GM19452 (cell line): Measurements from ENCODE around the gene CCDC171.

Source experiments
- ATAC-seq: cut with Tn5 transposase; IDR thresholded peaks from one replicate; pipeline ENCODE4 v1.9.1; 2021; ENCODE audit not compliant: unreplicated experiment

Gene CCDC171

DNA sequence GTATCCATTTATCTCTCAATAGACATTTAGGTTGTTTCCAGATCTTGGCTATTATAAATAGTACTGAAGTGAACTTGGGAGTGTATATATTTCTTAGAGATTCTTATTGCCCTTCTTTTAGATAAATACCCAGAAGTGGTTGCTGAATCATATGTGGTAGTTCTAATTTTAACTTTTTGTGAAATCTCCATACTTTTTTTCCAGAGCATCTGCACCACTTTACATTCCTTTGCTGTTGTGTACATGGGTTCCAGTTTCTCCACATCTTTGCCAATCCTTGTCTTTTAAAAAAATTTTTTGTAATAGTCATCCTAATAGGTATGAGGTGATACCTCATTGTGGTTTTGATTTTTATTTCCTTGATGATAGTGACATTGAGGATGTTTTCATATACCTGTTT, 303.7 kb downstream of the CCDC171 start:
- ATAC-seq, result no peak

DNA sequence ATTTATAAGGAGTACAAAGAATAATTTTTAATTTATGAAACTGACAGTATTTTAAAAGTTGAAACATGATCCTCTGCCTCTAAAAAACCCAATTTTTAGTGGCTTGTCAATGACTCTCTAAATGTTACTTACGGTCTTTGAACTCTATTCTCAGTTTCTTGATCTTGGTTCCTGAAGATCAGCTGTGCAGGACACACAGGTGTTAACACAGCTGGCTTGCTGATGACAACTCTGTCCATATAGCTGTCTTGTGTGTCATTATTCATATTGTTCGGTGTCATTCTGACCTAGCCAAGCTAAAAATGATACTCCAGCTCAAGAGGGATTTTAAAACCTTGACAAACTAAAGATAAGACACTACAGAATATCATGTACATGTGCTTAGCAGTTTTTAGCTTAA, 314.5 kb downstream of the CCDC171 start:
- no peak for ATAC-seq

DNA sequence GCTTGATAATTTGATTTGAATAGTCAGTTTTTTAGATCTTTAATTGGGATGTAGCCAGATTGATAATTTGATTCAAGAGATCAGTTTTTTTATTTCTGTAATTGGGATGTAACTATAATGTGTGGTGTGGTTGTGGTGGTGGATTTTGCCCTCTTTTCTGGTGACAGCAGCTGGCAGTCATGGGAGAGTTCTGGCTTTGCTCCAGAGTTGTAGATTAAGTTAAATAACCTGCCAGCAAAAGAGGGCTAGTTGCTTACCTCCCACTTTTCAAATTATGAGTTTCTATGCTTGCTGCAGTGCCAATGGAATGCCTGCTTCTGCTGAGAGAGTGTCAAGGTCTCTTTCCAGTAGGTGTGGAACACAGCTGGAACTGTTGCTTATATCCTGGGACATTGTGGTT, 315.1 kb downstream of the CCDC171 start:
- no peak for ATAC-seq

DNA sequence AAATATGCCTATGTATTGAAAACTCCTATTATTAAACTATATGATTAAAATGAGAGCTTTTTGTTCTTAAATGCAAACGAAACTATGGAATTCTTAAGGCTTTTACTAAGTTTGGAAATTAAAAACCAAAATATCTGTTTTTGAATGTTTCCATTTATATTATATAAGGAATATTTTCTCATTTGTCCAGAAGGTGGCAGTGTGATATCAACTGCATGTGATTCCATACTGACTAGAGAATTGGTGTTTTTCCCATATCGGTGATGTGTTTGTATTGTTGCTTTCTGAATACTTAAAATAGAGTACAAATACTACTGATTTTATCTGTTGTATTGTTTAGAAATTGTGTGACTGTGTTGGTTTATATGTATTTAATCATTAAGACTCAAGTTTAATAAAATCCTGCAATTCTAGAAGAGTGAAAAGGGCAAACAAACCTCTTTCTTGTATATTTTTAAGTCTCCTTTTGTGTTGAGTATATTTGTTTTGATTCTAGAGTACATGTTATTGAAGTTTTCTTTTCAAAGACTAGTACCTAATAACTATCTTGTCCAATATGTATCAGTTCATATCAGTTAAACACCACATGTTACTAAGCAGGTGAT, 320.8 kb downstream of the CCDC171 start:
- no peak for ATAC-seq

DNA sequence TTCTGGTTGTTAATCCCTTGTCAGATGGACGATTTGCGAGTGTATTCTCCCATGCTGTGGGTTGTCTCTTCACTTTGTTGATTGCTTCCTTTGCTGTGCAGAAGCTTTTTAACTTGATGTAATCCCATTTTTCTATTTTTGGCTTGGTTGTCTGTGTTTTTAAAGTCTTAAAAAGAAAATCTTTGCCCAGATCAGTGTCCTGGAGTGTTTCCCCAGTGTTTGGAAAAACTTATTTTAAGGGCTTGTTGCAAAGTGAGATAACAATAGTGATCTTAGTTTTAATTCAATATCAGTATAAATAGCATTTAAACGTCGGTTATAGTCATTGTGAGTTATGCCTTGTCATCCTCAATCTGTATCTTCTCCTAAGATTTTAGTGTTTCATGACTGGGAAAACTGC, 329.5 kb downstream of the CCDC171 start:
- ATAC-seq, result no peak

DNA sequence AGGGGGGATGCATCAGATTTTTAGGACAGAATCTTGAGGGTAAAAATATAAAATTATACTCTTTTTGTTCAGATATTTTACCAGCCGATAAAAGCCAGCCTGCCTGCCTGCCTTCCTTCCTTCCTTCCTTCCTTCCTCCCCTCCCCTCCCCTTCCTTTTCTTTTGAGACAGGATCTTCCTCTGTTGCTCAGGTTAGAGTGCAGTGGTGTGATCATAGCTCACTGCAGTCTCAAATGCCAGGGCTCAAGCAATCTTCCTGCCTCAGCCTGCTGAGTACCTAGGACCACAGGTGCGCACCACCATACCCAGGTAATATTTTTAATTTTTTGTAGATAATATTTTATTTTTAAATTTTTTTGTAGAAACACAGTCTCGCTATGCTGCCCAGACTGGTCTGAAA, 330.0 kb downstream of the CCDC171 start:
- no peak for ATAC-seq

DNA sequence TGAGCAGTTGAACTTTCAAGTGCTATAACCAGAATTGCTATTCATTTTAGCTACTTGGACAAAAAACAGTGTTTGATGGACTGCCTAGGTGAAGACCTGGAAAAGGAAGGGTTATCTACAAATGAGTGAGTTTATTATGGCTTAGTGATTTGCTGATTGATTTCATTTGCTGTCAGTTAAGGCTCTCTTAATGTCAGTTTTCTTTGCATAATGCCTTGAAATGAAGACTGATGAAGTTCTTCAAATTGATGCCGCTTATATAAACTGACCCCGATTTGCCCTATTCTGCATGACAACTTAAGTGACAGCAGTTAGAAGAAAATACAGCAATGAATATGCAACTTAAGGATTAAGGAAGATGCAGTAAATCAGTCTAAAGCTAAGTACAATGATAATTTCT, 332.6 kb downstream of the CCDC171 start:
- no peak for ATAC-seq

DNA sequence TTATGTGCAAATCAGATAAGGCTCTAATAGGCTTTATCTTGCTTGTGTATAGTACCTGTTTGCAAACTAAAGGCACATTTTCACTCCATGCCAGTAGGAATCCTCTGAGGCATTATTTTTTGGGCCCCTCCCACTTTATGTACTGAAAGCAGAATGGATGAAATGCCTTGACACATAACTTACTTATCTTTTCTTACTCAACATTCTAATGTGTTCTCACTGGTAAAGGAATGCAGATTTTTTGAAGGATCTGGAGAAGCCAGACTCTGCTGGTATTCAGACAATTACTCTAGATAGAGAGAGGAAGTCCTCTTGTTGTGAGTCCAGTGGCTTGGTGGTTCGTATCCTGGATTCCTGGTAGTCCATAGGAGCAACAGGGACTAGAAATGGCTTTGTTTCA, 336.7 kb downstream of the CCDC171 start:
- no peak for ATAC-seq

DNA sequence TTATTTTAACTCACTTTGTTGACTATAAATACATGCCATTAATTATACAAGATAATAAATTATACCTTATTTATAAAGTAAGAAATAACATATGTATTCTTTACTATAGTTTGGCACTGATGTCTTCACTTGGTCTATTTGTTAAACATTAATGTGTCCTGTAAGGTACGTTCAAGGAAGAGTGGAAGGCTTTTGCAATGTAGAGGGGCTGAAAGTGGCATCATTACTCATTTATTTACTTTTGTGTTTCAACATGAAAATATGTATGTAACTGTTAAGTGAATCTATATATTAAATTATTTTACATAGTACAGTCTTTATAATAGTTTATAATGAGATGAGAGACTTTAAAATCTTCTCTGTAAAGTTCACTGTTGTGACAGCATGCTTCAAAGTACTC, 348.7 kb downstream of the CCDC171 start:
- no peak for ATAC-seq

DNA sequence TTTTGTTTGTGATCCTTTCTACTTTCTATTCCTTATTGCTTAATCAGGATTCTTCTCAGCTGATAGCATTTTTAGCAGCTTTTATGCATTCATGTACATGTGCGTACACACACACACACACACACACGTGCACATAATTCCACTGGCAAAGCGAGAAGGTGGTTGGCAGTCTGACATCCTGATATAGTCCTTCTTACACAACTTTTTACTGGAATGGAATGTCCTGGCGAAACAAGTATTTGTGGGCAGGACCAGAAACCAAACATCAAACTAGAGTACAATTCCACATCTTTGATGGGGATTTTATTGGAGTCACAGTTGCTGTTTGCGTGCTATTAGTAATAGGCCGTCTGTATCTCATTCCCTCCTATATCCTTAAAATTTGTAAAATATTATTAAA, 356.5 kb downstream of the CCDC171 start:
- no peak for ATAC-seq

DNA sequence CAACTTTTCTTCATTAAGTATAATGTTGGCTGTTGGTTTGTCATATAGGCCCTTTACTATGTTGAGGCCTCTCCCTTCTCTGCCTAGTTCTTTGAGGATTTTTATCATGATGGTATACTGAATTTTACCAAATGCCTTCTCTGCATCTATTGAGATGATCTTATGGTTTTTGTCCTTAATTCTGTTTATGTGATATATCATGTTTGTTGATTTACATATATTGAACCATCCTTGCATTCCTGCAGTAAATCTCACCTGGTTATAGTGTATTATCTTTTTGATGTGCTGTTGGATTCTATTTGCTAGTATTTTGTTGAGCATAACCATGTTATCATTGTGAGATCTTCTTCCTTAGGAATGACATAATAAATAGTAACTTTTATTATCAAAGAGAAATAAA, 362.9 kb downstream of the CCDC171 start:
- ATAC-seq, result no peak

DNA sequence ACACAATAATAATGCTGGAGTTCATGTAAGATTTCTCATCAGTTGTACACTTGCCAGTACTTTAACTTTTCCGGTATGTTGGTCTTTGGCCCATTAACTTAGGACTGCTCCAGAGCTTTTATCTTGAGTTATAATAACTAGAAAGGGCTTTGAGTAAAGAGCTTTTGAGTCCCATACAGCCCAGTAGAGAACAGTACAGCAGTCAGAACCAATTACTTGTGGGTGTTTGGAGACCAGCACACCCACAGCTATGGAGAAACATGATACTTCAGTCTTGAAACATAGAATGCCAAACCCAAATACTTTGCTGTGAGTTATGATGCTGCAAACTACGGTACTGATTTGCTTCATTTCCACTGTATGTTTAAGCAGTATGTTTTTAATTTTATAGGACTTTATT, 374.3 kb downstream of the CCDC171 start:
- no peak for ATAC-seq

DNA sequence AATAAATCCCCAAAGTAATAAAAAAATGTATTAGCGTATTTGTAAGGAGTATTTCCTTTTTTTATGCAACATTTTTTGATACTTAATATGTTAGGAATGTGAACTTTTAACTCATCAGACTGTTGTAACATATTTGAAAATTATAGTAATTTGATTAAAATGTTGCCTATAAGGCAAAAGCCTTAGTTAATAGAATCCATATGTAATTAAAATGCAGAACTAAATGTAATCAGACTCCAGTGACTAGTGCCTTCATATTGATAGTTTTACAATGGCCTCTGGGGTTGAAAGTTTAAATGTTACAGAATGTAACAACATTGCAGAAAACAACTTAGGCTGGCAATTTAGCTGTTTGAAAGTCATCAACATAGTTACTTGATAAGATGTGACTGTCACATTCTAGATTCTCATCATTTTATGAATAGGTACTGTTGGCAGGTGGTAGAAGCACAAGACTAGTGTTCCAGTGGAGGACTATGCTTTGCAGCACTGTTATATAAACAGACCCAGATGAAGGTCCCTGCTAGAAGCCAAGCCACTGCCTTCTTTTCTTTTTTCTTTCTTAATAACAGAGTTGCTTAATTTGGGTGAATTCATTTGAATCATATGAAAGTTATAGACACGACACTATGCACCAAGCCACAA, 382.9 kb downstream of the CCDC171 start:
- no peak for ATAC-seq

DNA sequence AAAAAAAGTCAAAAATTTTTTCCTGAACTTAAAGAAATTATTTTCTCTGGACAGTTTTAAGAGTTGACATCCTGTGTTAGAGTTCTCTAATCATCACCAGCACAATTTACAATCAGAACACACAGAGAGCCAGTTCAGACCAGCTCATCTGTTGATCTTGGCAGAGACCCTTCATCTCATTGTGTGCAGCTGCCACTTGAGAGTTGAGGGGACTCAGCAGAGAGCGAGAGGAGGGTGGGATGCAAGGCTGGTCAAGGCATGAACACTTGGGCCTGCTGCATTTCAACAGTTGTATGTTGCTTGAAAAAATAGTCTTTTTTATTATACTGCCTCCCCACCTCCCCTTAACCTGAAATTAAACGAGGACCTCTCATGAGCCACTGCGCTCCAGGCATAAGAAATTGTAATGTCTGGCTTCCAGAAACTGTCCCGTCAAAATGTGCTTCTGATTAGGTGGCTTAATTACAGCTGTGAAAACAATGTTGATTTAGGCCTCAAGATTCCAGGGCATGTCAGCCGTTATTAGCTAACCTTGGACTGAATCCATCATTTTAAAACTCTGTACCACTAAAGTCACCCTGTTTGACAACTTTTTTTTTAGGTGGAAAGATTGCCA, 383.6 kb downstream of the CCDC171 start:
- no peak for ATAC-seq

DNA sequence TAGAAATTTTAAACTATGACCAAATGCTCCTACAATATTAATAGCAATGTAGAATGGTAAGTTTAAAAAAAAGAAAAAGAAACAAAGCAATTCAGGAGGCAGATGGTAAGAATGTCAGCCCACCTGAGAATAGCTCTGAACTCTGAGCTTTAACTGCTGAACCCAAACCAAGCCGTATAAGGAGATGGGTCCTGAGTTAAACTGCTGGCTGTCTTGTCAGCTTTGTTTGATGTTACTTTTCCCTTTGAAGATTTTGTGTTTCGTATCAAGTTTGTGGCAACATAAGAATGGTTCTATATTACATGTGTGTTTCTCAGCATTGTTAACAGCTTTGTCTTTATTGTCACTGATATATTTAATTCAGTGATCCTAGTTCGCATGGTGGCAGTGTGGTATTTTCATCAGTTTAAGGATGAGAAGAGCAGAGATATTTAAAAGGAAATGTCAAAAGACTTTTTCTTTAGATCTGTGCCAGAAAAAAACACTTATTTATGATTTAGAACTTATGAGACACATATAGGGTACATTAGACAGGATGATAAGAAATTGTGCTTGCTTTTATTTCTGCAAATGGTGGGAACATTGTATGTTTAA, 390.1 kb downstream of the CCDC171 start:
- ATAC-seq, result no peak

DNA sequence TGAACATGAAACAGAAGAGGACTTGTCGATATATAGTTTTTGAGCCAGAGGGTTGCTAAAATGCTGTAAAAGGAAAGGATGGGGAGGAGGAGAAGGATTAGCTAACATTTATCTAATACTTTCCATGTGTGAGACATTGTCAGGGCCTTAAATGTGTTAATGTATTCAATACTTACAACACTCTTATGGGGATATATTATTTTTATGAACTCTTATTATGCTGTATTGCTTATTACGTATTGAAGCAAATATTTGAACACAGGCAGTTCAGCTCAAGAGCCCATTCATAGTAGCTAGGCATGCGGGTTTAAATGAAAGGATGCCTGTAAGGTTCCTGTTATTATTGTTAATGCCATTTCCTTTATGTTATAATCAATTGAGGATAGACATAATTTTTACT, 391.5 kb downstream of the CCDC171 start:
- no peak for ATAC-seq

DNA sequence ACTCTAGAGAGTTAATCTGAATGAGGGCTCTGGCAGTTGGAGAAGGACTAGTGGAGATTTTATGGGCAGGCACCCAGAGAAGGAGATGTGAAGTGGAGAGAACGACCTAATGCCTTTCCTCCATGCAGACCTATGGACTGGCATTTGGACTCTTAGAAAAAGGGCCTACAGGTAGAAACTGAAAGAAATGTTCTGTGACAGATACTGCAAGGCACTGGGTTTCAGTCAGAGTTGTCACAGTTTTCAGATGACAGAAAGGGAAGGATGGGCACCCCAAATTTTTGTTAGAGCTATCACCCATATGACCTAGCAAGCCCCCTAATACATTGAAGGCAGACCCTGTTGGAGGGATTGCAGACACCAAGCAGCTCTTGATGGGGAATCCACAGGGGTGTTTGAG, 406.8 kb downstream of the CCDC171 start:
- ATAC-seq, result no peak

DNA sequence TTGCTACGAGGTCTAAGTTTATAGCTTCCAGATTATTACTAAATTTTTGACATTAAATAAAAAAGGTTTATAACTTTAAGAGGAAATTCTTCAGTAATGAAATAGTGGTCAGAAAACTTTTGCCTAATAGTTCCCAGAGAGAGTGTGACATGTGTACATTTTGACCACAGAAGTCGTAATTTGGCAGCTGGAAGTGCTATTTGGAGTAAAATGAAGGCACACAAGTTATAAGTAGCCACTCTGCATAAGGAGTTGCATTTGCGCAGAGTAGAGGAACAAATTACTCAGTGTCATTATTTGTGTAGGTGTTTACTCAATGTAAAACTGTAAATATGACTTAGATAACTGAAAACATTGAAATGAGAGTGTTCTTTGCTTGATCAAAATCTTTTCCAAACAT, 408.4 kb downstream of the CCDC171 start:
- ATAC-seq, result no peak

DNA sequence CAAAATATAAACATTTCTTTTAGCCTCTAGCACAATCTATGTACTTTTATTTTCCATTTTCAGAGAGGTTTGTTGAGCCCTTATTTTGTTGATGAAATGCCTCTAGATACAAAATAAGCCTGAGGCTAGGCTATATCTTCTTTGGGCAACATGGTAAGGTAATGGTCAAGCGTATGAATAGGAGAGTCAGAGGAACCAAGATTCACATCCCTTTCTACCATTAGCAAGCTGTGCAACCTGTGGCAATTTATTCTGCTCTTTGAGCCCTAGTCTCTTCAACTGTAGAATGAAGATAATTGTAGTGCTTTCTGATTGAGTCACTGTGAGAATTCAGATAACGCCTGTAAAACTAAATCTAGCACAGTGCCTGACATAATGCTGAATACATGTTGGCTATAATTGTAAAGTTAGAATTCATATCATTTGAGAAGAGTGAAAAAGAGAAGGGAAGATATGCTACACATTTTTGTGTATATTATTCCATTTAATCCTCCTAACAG, 412.5 kb downstream of the CCDC171 start:
- ATAC-seq, result no peak

DNA sequence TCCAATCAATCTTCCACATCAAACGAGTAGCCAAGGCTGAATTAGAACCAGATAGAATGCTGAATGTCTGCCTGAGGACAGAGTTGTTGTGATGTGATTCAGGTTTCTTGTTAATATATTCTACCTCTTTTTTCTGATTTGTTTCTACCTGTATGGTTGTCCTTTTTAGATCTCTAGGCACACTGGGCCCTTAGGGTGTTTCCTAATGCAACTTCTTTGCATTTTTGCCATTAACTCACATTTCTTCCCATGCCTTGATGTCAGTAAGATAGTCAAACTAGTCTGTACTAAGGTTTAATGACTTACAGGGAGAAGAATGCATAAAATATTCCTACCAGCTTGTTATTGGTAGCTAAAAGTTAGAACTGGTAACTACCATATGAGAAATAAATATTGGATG, 413.6 kb downstream of the CCDC171 start:
- no peak for ATAC-seq

DNA sequence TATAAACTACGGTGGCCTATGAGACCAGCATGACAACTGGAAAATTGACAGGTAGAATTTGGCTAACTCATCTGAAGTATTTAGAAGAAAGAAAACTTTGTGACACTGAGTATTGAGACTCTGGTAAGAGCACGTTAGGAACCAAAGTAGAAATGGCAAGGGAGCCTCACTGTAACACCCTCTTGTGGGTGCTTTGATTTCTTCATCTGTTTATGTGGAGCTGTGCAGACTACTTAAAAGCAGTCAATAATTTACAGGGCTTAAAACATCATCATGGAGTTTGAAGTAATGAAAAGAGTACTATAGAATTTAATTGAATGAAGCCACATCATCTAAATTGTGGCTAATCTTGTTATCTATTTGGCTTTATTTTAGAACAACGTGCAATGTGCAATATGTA, 414.2 kb downstream of the CCDC171 start:
- ATAC-seq, result no peak

DNA sequence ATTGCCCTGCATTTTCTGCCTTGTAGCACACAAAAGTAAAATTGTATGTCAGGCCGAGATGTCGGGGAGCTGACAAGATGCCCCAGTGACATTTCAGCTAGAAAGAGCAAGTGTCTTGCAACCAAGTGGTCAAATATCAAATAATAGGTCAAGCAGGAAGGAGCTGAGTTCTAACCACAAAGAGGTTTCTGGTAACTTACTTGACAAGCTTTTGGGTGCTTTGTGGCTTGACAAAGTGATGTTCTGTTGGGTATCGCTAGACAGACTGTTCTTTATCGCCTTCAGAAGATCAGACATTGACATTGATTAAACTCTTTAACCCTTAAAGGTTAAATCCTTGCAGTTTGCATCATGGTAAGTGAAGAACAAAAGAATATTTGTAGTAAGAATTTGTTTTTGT, 419.9 kb downstream of the CCDC171 start:
- ATAC-seq, result no peak
